IMR-90 (cell line): ENCODE results near the gene TDRD12.
"Not testable (repeated sequence)": the region's sequence is repeated elsewhere in the genome, so short reads cannot be mapped to it uniquely, and the experiment has no call there.

Experiments used
- FOS ChIP-seq: fragments of 150-350 bp; IDR thresholded peaks from 2 replicates; pipeline ENCODE4 v1.6.1; 2016; ENCODE audit warnings: low read depth, low read length
- MXI1 ChIP-seq: IDR thresholded peaks from 2 replicates; pipeline ENCODE4 v1.6.1; 2012; ENCODE audit warnings: low read depth, mild to moderate bottlenecking, low read length, moderate library complexity, borderline replicate concordance
- POLR2A ChIP-seq: IDR thresholded peaks from 2 replicates; pipeline ENCODE4 v1.6.1; 2012; ENCODE audit warnings: mild to moderate bottlenecking, low read depth, low read length
- RAD21 ChIP-seq: IDR thresholded peaks from 2 replicates; pipeline ENCODE4 v1.6.1; 2012; ENCODE audit warnings: low read length, improper control_type of control experiment

GRCh38 chr19:32782089-32782488 lies 62.5 kb downstream of the TDRD12 start:
- TF ChIP-seq MXI1, RAD21, POLR2A, FOS: not testable (repeated sequence)
